H1 (cell line): ENCODE measurements around the gene SEMA3A. TPM values are rescaled to one million over a fixed set of nuclear protein-coding genes. Genes with fewer than 3 reads are reported as not detected.
A peak's percentile ranks its signal among the peaks of the same experiment; 100 is the strongest.

Experiments
- CTCF ChIA-PET: fragments of 300-600 bp; sonication (Branson Sonifier 250); formaldehyde crosslinking; loops from one replicate; lab custom pipeline; 2021; ENCODE audit not compliant: partially characterized antibody; lab: Charles Lee
- POLR2A ChIA-PET: fragments of 300-600 bp; sonication (Branson Sonifier 250); formaldehyde crosslinking; loops from one replicate; lab custom pipeline; 2021; ENCODE audit warnings: inconsistent platforms; ENCODE audit not compliant: partially characterized antibody; lab: Charles Lee
- DNase-seq, 2 experiments: peaks; one replicate each; pipeline versions ENCODE4 v3.0.0 to v3.0.0-alpha.2; 2010 to 2022; ENCODE audit warnings: low spot score in 2 of 2, low read depth in 1 of 2, mixed read lengths in 1 of 2
- FAIRE-seq: peaks from 2 replicates; lab custom pipeline; 2011; peaks lifted over from hg19 to GRCh38; lab: Jason Lieb, UNC
- H2AFZ ChIP-seq: 2 replicates; pipeline ENCODE4 v1.8.1; 2012; ENCODE audit warnings: low read length, inconsistent platforms
- H2AK5ac ChIP-seq: 2 replicates; pipeline ENCODE4 v1.6.1; 2013; ENCODE audit warnings: low read depth, low read length
- H2BK120ac ChIP-seq: replicated peaks from 2 replicates; pipeline ENCODE3; 2013; ENCODE audit warnings: low read depth, low read length, inconsistent platforms
- H2BK12ac ChIP-seq: 2 replicates; pipeline ENCODE4 v1.6.1; 2013; ENCODE audit warnings: low read depth, low read length
- H2BK15ac ChIP-seq: 2 replicates; pipeline ENCODE4 v1.6.1; 2013; ENCODE audit warnings: low read length
- H2BK20ac ChIP-seq: 2 replicates; pipeline ENCODE4 v1.6.1; 2013; ENCODE audit warnings: low read length
- H2BK5ac ChIP-seq: 2 replicates; pipeline ENCODE4 v1.6.1; 2013; ENCODE audit warnings: low read depth, low read length
- H3K14ac ChIP-seq: 2 replicates; pipeline ENCODE4 v1.6.1; 2013; ENCODE audit warnings: inconsistent platforms; ENCODE audit not compliant: insufficient read length
- H3K18ac ChIP-seq: 2 replicates; pipeline ENCODE4 v1.6.1; 2013; ENCODE audit warnings: low read length; ENCODE audit errors: extremely low read depth
- H3K23ac ChIP-seq: 2 replicates; pipeline ENCODE4 v1.6.1; 2013; ENCODE audit warnings: inconsistent platforms; ENCODE audit not compliant: insufficient read length
- H3K23me2 ChIP-seq: 2 replicates; pipeline ENCODE4 v1.6.1; 2013; ENCODE audit warnings: low read depth, low read length
- H3K27ac ChIP-seq: 2 replicates; pipeline ENCODE4 v1.6.1; 2011; ENCODE audit warnings: low read depth, low read length, inconsistent platforms
- H3K27me3 ChIP-seq, 4 experiments: replicated peaks in 1 of 4; 1 replicate in 1 of 4; 2 replicates in 3 of 4; pipeline versions ENCODE4 v1.6.1 to v1.8.1; 2011 to 2013; ENCODE audit warnings: low read length in 3 of 4, mild to moderate bottlenecking in 3 of 4, inconsistent platforms in 2 of 4, mixed read lengths in 2 of 4, moderate library complexity in 1 of 4; ENCODE audit not compliant: control insufficient read depth in 3 of 4, insufficient read depth in 3 of 4; ENCODE audit errors: extremely low read depth in 1 of 4
- H3K36me3 ChIP-seq, 4 experiments: 2 replicates each; pipeline versions ENCODE4 v1.6.1 to v1.8.1; 2011 to 2013; ENCODE audit warnings: mild to moderate bottlenecking in 4 of 4, low read length in 3 of 4, moderate library complexity in 2 of 4, control low read depth in 1 of 4, inconsistent platforms in 1 of 4; ENCODE audit not compliant: insufficient read depth in 4 of 4, control insufficient read depth in 2 of 4
- H3K4ac ChIP-seq: replicated peaks from 2 replicates; pipeline ENCODE3; 2013; ENCODE audit warnings: low read length, low read depth, mixed read lengths, inconsistent platforms; ENCODE audit not compliant: insufficient read length
- H3K4me1 ChIP-seq, 4 experiments: replicated peaks in 1 of 4; 1 replicate in 1 of 4; 2 replicates in 3 of 4; pipeline versions ENCODE4 v1.6.1 to v1.8.1; 2011 to 2013; ENCODE audit warnings: low read length in 3 of 4, inconsistent platforms in 2 of 4, mixed read lengths in 1 of 4; ENCODE audit not compliant: insufficient read depth in 4 of 4, control insufficient read depth in 3 of 4
- H3K4me2 ChIP-seq, 2 experiments: 2 replicates each; pipeline versions ENCODE4 v1.6.1 to v1.8.1; 2011 to 2013; ENCODE audit warnings: low read depth in 2 of 2, low read length in 2 of 2, control low read depth in 1 of 2, inconsistent platforms in 1 of 2, mild to moderate bottlenecking in 1 of 2; ENCODE audit not compliant: insufficient read depth in 1 of 2
- H3K4me3 ChIP-seq, 4 experiments: fragments of 200-600, 300-600 bp in 1 of 4; sonication (generic), shearing (Covaris generic), sonication (Bioruptor Twin) in 1 of 4; 2 replicates each; pipeline versions ENCODE4 v1.5.1 to v1.8.1; 2011 to 2016; ENCODE audit warnings: low read length in 4 of 4, low read depth in 3 of 4, control low read depth in 2 of 4, inconsistent platforms in 2 of 4, mild to moderate bottlenecking in 2 of 4, mixed read lengths in 1 of 4, moderate library complexity in 1 of 4; ENCODE audit not compliant: insufficient read depth in 2 of 4; ENCODE audit errors: extremely low read depth in 1 of 4
- H3K56ac ChIP-seq: replicated peaks from 2 replicates; pipeline ENCODE3; 2013; ENCODE audit warnings: low read depth, mild to moderate bottlenecking, mixed read lengths, low read length, inconsistent platforms; ENCODE audit not compliant: insufficient read length
- H3K79me1 ChIP-seq: 2 replicates; pipeline ENCODE4 v1.6.1; 2013; ENCODE audit warnings: low read depth, low read length, control low read depth
- H3K79me2 ChIP-seq, 2 experiments: 2 replicates each; pipeline versions ENCODE4 v1.6.1 to v1.8.1; 2012 to 2013; ENCODE audit warnings: low read length in 2 of 2, mild to moderate bottlenecking in 2 of 2, inconsistent platforms in 1 of 2; ENCODE audit not compliant: insufficient read depth in 2 of 2, control insufficient read depth in 1 of 2
- H3K9ac ChIP-seq, 4 experiments: replicated peaks in 1 of 4; 1 replicate in 1 of 4; 2 replicates in 3 of 4; pipeline versions ENCODE4 v1.6.1 to v1.8.1; 2011 to 2013; ENCODE audit warnings: low read depth in 3 of 4, low read length in 3 of 4, control low read depth in 2 of 4, mild to moderate bottlenecking in 2 of 4, moderate library complexity in 2 of 4, inconsistent platforms in 1 of 4; ENCODE audit errors: extremely low read depth in 1 of 4
- H3K9me3 ChIP-seq, 2 experiments: 2 replicates each; pipeline versions ENCODE4 v1.6.1 to v1.8.1; 2012 to 2013; ENCODE audit warnings: mild to moderate bottlenecking in 2 of 2, moderate library complexity in 2 of 2, control low read depth in 1 of 2, inconsistent platforms in 1 of 2, low read depth in 1 of 2, low read length in 1 of 2, mixed read lengths in 1 of 2; ENCODE audit not compliant: insufficient read depth in 2 of 2
- H4K20me1 ChIP-seq, 2 experiments: replicated peaks in 1 of 2; 2 replicates each; pipeline versions ENCODE3 to v1.8.1; 2011 to 2013; ENCODE audit warnings: inconsistent platforms in 2 of 2, low read length in 2 of 2, mild to moderate bottlenecking in 1 of 2; ENCODE audit not compliant: insufficient read depth in 2 of 2, control insufficient read depth in 1 of 2
- H4K5ac ChIP-seq: 2 replicates; pipeline ENCODE4 v1.6.1; 2013; ENCODE audit warnings: low read length, low read depth, mixed read lengths, inconsistent platforms; ENCODE audit not compliant: insufficient read length
- H4K8ac ChIP-seq: 2 replicates; pipeline ENCODE4 v1.8.0; 2013; ENCODE audit warnings: mild to moderate bottlenecking, moderate library complexity, low read length, inconsistent platforms; ENCODE audit not compliant: insufficient read depth; ENCODE audit errors: extremely low read depth
- H4K91ac ChIP-seq: replicated peaks from 2 replicates; pipeline ENCODE3; 2013; ENCODE audit warnings: low read length, mixed read lengths, inconsistent platforms; ENCODE audit not compliant: insufficient read length
- ATF3 ChIP-seq: IDR thresholded peaks from 2 replicates; pipeline ENCODE4 v1.6.1; 2011; ENCODE audit warnings: low read depth, mild to moderate bottlenecking, low read length; ENCODE audit not compliant: insufficient read depth
- RAD21 ChIP-seq, 2 experiments: IDR thresholded peaks in 1 of 2; conservative IDR thresholded peaks in 1 of 2; 2 replicates each; pipeline ENCODE4 v1.6.1; 2011; ENCODE audit warnings: low read depth in 2 of 2, low read length in 2 of 2, improper control_type of control experiment in 1 of 2, inconsistent platforms in 1 of 2, mild to moderate bottlenecking in 1 of 2, moderate library complexity in 1 of 2
- SP1 ChIP-seq: IDR thresholded peaks from 2 replicates; pipeline ENCODE4 v1.6.1; 2011; ENCODE audit warnings: low read depth, low read length
- polyA plus RNA-seq, 7 experiments: library from polyadenylated mRNA; depleted of rRNA in 3 of 7; stranded (reverse) in 5 of 7; unstranded in 2 of 7; fragments of >200 nt in 5 of 7; fragments of 200-250 nt in 2 of 7; gene quantifications; 1 replicate in 5 of 7; 2 replicates in 1 of 7; 4 replicates in 1 of 7; pipeline versions ENCODE4 v1.2.1 to v1.2.3, GENCODE V29; 2011 to 2013; ENCODE audit warnings: missing spikeins in 2 of 7, mixed read lengths in 2 of 7
- total RNA-seq: library from RNA; stranded (reverse); fragmentation: NEBNext Ultra II Directional; extraction: Animal tissue kit (Norgen Biotek cat#: 25700); gene quantifications from 2 replicates; pipeline ENCODE4 v1.2.1, GENCODE V29; 2021
- TF ChIP-seq, protein P1 (sequence below), 3 experiments: IDR thresholded peaks; 1 replicate in 2 of 3; 2 replicates in 1 of 3; pipeline versions ENCODE4 v1.5.1 to v1.6.1; 2011; ENCODE audit warnings: low read length in 3 of 3, mild to moderate bottlenecking in 3 of 3, inconsistent platforms in 2 of 3, low read depth in 1 of 3, moderate library complexity in 1 of 3; ENCODE audit not compliant: insufficient read depth in 1 of 3; ENCODE audit errors: control extremely low read depth in 1 of 3

Gene SEMA3A
- total and polyA plus RNA-seq, 2 of the 8 experiments (the other 6 are each of a cell fraction or from before 2014, with no cell fraction given) = 8.1 to 45.9 TPM

DNA sequence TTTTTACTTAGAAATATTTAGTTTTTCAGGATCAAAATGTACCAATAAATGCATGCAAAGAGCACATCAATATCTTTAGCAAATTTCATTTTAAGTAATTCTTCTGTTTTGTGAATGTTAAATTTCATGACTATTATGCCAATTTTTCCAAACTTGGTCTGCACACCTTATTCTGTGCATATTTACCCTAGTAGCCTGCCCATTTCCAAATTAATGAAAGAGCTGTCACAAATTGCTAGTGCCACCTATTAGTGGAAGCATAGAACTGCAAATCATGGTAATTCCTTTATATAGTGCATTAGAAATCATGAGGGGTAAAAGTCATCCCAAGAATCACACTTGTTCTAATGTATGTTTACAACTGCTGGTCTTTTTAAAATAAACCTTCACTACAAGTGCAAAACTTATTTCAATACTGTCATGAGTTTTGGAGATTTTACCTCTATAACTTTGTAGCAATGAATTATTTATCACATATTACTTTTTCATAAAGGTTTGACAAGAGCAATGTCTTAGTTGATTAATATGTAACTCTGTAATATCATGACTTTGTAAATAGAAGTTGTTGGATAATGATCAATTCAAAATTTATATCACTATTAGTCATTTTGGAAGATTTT, 5.7 kb downstream of the SEMA3A start:
- Histone ChIP-seq H3K14ac (no peak overlapping the region), H2BK12ac (no peak overlapping the region), H2AFZ (no peak overlapping the region), H3K4me1 (peaks cover 0 to 3% (median 0%) of the 10 kb centered on the region in 4 experiments; a peak in 1 of 7 replicates), H4K20me1 (no peaks in the 10 kb centered on the region), H3K79me2 (peaks cover 0 to 93% of the 10 kb centered on the region in 2 experiments; a peak in 3 of 4 replicates), H2AK5ac (no peak overlapping the region), H2BK5ac (no peak overlapping the region), H3K79me1 (no peaks in the 10 kb centered on the region), H3K56ac (no peak overlapping the region), H3K4me2 (no peak overlapping the region), H2BK15ac (no peak overlapping the region), H3K9ac (no peak overlapping the region), H3K27ac (no peak overlapping the region), H3K4ac (no peak overlapping the region), H4K91ac (no peak overlapping the region), H3K36me3 (no peaks in the 10 kb centered on the region), H4K5ac (no peak overlapping the region), H3K9me3 (no peaks in the 10 kb centered on the region), H2BK120ac (no peak overlapping the region), H2BK20ac (no peak overlapping the region), H3K23ac (no peak overlapping the region), H4K8ac (no peak overlapping the region), H3K18ac (no peak overlapping the region), H3K4me3 (no peak overlapping the region), H3K27me3 (no peaks in the 10 kb centered on the region), H3K23me2 (no peaks in the 10 kb centered on the region)
- FAIRE-seq (peak; percentile 58), DNase-seq (no peak)
- ChIA-PET CTCF (interaction anchor here (0.7 to 1.5 kb wide), 3 partner anchors 116 to 242 kb away, joined by 3 read pairs; no protein-coding TSS in a partner anchor), POLR2A (no interaction called here)
- TF ChIP-seq SP1 = no peak
- TF ChIP-seq, protein P1, sequence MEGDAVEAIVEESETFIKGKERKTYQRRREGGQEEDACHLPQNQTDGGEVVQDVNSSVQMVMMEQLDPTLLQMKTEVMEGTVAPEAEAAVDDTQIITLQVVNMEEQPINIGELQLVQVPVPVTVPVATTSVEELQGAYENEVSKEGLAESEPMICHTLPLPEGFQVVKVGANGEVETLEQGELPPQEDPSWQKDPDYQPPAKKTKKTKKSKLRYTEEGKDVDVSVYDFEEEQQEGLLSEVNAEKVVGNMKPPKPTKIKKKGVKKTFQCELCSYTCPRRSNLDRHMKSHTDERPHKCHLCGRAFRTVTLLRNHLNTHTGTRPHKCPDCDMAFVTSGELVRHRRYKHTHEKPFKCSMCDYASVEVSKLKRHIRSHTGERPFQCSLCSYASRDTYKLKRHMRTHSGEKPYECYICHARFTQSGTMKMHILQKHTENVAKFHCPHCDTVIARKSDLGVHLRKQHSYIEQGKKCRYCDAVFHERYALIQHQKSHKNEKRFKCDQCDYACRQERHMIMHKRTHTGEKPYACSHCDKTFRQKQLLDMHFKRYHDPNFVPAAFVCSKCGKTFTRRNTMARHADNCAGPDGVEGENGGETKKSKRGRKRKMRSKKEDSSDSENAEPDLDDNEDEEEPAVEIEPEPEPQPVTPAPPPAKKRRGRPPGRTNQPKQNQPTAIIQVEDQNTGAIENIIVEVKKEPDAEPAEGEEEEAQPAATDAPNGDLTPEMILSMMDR (IDR thresholded peaks at IDR 0.05; ENCODE audit: control extremely low read depth in 1 of 3, insufficient read depth in 1 of 3, low read depth in 1 of 3, low read length in 3 of 3) = peak in 2 of 3 experiments; percentile 35 to 51; a peak in 2 of 4 replicates
- TF ChIP-seq ATF3 = no peak
- peak; percentile 66 to 72 for TF ChIP-seq RAD21 (IDR thresholded peaks at IDR 0.05 in 1 of 2, conservative IDR thresholded peaks at IDR 0.05 in 1 of 2; ENCODE audit: low read depth in 2 of 2, low read length in 2 of 2)
